Neural cell (in vitro differentiated cells): ENCODE measurements around the gene DENND1A. TPM values are rescaled to one million over a fixed set of nuclear protein-coding genes. Genes with fewer than 3 reads are reported as not detected.
A peak's percentile ranks its signal among the peaks of the same experiment; 100 is the strongest.

Source experiments
- H2AFZ ChIP-seq: fragments of 200-600, 300-800 bp; sonication (generic), shearing (Covaris generic); 2 replicates; pipeline ENCODE4 v1.6.0; 2014; ENCODE audit warnings: low read depth, mild to moderate bottlenecking, antibody characterized with exemption, low read length, moderate library complexity
- H3F3A ChIP-seq: fragments of 200-600 bp; shearing (Covaris generic); 2 replicates; pipeline ENCODE4 v1.6.1; 2016; ENCODE audit warnings: mild to moderate bottlenecking, moderate library complexity, mixed read lengths, antibody characterized with exemption, low read length; ENCODE audit not compliant: insufficient read depth, poor library complexity, severe bottlenecking
- H3K27ac ChIP-seq: fragments of 200-600, 300-800 bp; sonication (generic), shearing (Covaris generic); 2 replicates; pipeline ENCODE4 v1.5.1; 2014; ENCODE audit warnings: mild to moderate bottlenecking, low read length, moderate library complexity
- H3K27me3 ChIP-seq: fragments of 300-800, 200-600 bp; sonication (generic), shearing (Covaris generic); 2 replicates; pipeline ENCODE4 v1.6.0; 2014; ENCODE audit warnings: mild to moderate bottlenecking, low read depth, low read length, moderate library complexity; ENCODE audit not compliant: insufficient read depth
- H3K36me3 ChIP-seq: fragments of 300-800, 200-600 bp; sonication (generic), shearing (Covaris generic); 2 replicates; pipeline ENCODE4 v1.5.1; 2014; ENCODE audit warnings: mild to moderate bottlenecking, antibody characterized with exemption, low read length, moderate library complexity; ENCODE audit not compliant: insufficient read depth
- H3K4me2 ChIP-seq: fragments of 300-800, 200-600 bp; sonication (generic), shearing (Covaris generic); 2 replicates; pipeline ENCODE4 v1.6.0; 2014; ENCODE audit warnings: mild to moderate bottlenecking, low read length
- H3K4me3 ChIP-seq: fragments of 300-800, 200-600 bp; sonication (generic), shearing (Covaris generic); 2 replicates; pipeline ENCODE4 v1.5.1; 2014; ENCODE audit warnings: mild to moderate bottlenecking, low read length, moderate library complexity
- H3K79me2 ChIP-seq: fragments of 200-600 bp; shearing (Covaris generic); replicated peaks from 2 replicates; pipeline ENCODE4 v1.6.0; 2014; ENCODE audit warnings: mild to moderate bottlenecking, low read length, moderate library complexity; ENCODE audit not compliant: insufficient read depth
- H3K9ac ChIP-seq: fragments of 300-800, 200-600 bp; sonication (generic), shearing (Covaris generic); 2 replicates; pipeline ENCODE4 v1.6.1; 2016; ENCODE audit warnings: mild to moderate bottlenecking, low read length, mixed read lengths
- H3K9me2 ChIP-seq: fragments of 200-600 bp; shearing (Covaris generic); 2 replicates; pipeline ENCODE4 v1.6.1; 2016; ENCODE audit warnings: mild to moderate bottlenecking, low read length, mixed read lengths; ENCODE audit not compliant: insufficient read depth
- H3K9me3 ChIP-seq: fragments of 200-600, 300-800 bp; sonication (generic), shearing (Covaris generic); 2 replicates; pipeline ENCODE4 v1.6.1; 2016; ENCODE audit warnings: mild to moderate bottlenecking, mixed run types, low read length, moderate library complexity, mixed read lengths
- H4K20me1 ChIP-seq: fragments of 200-600 bp; shearing (Covaris generic); 2 replicates; pipeline ENCODE4 v1.6.1; 2016; ENCODE audit warnings: mild to moderate bottlenecking, mixed run types; ENCODE audit not compliant: insufficient read depth
- EP300 ChIP-seq: fragments of 450-650 bp; conservative IDR thresholded peaks from 2 replicates; pipeline ENCODE4 v1.6.1; 2014; ENCODE audit warnings: antibody characterized with exemption, mild to moderate bottlenecking, moderate library complexity; ENCODE audit not compliant: poor library complexity, severe bottlenecking
- EZH2 ChIP-seq: fragments of 200-600, 300-800 bp; shearing (Covaris generic), sonication (generic); IDR thresholded peaks from 2 replicates; pipeline ENCODE4 v1.6.1; 2014; ENCODE audit warnings: antibody characterized with exemption, low read length, borderline replicate concordance, mild to moderate bottlenecking; ENCODE audit not compliant: insufficient read depth, poor library complexity, severe bottlenecking
- MXI1 ChIP-seq: fragments of 450-650 bp; conservative IDR thresholded peaks from 2 replicates; pipeline ENCODE4 v1.6.1; 2014; ENCODE audit warnings: antibody characterized with exemption, mild to moderate bottlenecking; ENCODE audit not compliant: poor library complexity, severe bottlenecking
- POLR2AphosphoS5 ChIP-seq: IDR thresholded peaks from 2 replicates; pipeline ENCODE4 v1.6.1; 2012
- RAD21 ChIP-seq: fragments of 450-650 bp; conservative IDR thresholded peaks from 2 replicates; pipeline ENCODE4 v1.6.1; 2014; ENCODE audit warnings: antibody characterized with exemption, mild to moderate bottlenecking, moderate library complexity
- SMC3 ChIP-seq: fragments of 450-650 bp; conservative IDR thresholded peaks from 2 replicates; pipeline ENCODE4 v1.6.1; 2014; ENCODE audit warnings: antibody characterized with exemption, mild to moderate bottlenecking, moderate library complexity; ENCODE audit not compliant: poor library complexity
- TAF1 ChIP-seq: IDR thresholded peaks from 2 replicates; pipeline ENCODE4 v1.6.1; 2012; ENCODE audit warnings: low read depth
- polyA plus RNA-seq: library from polyadenylated mRNA; depleted of rRNA; stranded (reverse); fragments of >200 nt; gene quantifications from 2 replicates; pipeline ENCODE4 v1.2.3, GENCODE V29; 2014
- TF ChIP-seq, protein P1 (sequence below): IDR thresholded peaks from 2 replicates; pipeline ENCODE4 v1.6.1; 2012; ENCODE audit warnings: borderline replicate concordance
- TF ChIP-seq, protein P2 (sequence below): fragments of 450-650 bp; IDR thresholded peaks from 2 replicates; pipeline ENCODE4 v1.5.1; 2014; ENCODE audit warnings: antibody characterized with exemption, mild to moderate bottlenecking, moderate library complexity; ENCODE audit not compliant: poor library complexity, severe bottlenecking

The DENND1A gene
- polyA plus RNA-seq, 1 donor from 2014 or later = 2.3 TPM

DNA sequence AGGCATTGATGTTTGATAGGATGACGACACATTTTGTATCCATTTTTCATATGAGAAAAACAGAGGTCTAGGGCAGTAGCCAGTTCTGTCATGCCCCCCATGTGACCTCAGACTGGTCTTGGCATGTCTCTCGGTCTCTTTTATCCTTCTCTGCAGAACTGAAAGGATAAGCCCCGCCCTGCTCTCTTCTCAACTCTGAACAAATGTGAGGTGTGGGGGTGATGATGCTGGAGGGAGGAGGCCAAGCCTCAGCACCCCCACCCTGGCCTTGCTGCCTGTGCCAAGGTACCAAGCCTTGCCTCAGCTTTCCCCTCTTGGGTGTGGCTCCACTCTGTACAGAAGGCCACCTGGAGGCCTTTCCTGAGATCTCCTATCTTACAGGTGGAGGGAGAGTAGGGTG, 593.5 kb downstream of the DENND1A start:
- Histone ChIP-seq H3K27me3 (no peaks in the 10 kb centered on the region), H3K36me3 (no peaks in the 10 kb centered on the region), H4K20me1 (no peaks in the 10 kb centered on the region), H3K4me3 (no peak overlapping the region), H3K9ac (no peak overlapping the region), H3F3A (no peaks in the 10 kb centered on the region), H3K4me2 (no peak overlapping the region), H2AFZ (no peak overlapping the region), H3K9me3 (no peaks in the 10 kb centered on the region), H3K79me2 (no peaks in the 10 kb centered on the region), H3K27ac (no peak overlapping the region), H3K9me2 (no peaks in the 10 kb centered on the region)
- TF ChIP-seq, protein P1, sequence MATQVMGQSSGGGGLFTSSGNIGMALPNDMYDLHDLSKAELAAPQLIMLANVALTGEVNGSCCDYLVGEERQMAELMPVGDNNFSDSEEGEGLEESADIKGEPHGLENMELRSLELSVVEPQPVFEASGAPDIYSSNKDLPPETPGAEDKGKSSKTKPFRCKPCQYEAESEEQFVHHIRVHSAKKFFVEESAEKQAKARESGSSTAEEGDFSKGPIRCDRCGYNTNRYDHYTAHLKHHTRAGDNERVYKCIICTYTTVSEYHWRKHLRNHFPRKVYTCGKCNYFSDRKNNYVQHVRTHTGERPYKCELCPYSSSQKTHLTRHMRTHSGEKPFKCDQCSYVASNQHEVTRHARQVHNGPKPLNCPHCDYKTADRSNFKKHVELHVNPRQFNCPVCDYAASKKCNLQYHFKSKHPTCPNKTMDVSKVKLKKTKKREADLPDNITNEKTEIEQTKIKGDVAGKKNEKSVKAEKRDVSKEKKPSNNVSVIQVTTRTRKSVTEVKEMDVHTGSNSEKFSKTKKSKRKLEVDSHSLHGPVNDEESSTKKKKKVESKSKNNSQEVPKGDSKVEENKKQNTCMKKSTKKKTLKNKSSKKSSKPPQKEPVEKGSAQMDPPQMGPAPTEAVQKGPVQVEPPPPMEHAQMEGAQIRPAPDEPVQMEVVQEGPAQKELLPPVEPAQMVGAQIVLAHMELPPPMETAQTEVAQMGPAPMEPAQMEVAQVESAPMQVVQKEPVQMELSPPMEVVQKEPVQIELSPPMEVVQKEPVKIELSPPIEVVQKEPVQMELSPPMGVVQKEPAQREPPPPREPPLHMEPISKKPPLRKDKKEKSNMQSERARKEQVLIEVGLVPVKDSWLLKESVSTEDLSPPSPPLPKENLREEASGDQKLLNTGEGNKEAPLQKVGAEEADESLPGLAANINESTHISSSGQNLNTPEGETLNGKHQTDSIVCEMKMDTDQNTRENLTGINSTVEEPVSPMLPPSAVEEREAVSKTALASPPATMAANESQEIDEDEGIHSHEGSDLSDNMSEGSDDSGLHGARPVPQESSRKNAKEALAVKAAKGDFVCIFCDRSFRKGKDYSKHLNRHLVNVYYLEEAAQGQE = no peak
- TF ChIP-seq MXI1 = no peak
- TF ChIP-seq SMC3 = no peak
- TF ChIP-seq RAD21 = no peak
- TF ChIP-seq, protein P2, sequence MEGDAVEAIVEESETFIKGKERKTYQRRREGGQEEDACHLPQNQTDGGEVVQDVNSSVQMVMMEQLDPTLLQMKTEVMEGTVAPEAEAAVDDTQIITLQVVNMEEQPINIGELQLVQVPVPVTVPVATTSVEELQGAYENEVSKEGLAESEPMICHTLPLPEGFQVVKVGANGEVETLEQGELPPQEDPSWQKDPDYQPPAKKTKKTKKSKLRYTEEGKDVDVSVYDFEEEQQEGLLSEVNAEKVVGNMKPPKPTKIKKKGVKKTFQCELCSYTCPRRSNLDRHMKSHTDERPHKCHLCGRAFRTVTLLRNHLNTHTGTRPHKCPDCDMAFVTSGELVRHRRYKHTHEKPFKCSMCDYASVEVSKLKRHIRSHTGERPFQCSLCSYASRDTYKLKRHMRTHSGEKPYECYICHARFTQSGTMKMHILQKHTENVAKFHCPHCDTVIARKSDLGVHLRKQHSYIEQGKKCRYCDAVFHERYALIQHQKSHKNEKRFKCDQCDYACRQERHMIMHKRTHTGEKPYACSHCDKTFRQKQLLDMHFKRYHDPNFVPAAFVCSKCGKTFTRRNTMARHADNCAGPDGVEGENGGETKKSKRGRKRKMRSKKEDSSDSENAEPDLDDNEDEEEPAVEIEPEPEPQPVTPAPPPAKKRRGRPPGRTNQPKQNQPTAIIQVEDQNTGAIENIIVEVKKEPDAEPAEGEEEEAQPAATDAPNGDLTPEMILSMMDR = no peak
- no peak for TF ChIP-seq EP300
- TF ChIP-seq EZH2 = no peak
- no peak for TF ChIP-seq TAF1
- no peak for TF ChIP-seq POLR2AphosphoS5

DNA sequence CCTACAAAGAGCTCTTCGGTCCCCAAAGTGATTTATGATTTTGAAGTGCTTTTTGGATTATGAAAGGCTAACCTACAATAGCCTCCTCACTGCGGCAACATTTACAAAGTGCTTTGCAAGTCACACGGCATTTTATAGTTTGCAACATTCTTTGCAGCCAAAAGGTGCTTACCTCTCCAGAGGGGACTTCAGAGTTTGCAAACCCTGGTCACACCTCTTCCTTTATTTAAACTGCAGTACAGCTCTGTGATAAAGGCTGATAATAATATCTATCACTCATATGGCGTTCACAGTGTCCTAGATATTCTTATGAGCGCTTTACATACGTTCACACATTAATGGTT, 594.0 kb downstream of the DENND1A start:
- H4K20me1 ChIP-seq = no peaks in the 10 kb centered on the region
- H3K27ac ChIP-seq = no peak overlapping the region
- no peaks in the 10 kb centered on the region for H3K79me2 ChIP-seq
- no peak overlapping the region for H3K4me3 ChIP-seq
- TF ChIP-seq EZH2 (no peak), SMC3 (no peak), TAF1 (no peak), MXI1 (no peak), RAD21 (no peak)
- TF ChIP-seq, protein P1 = no peak
- TF ChIP-seq, protein P2 = no peak
- no peaks in the 10 kb centered on the region for H3K9me2 ChIP-seq
- H3K27me3 ChIP-seq = no peaks in the 10 kb centered on the region
- H2AFZ ChIP-seq = no peak overlapping the region
- H3K36me3 ChIP-seq = no peaks in the 10 kb centered on the region
- peak overlapping the region; percentile 9 for H3K9ac ChIP-seq
- H3K4me2 ChIP-seq = no peak overlapping the region
- H3F3A ChIP-seq = no peaks in the 10 kb centered on the region
- H3K9me3 ChIP-seq = no peaks in the 10 kb centered on the region
